Endothelial cell (in vitro differentiated cells): ENCODE data around the gene NRXN3. TPM values are rescaled to one million over a fixed set of nuclear protein-coding genes. Genes with fewer than 3 reads are reported as not detected.

Experiments
- DNase-seq: peaks from one replicate; pipeline ENCODE4 v3.0.0; 2021; ENCODE audit warnings: low spot score
- H3K27ac Mint-ChIP-seq: one replicate; pipeline ENCODE4 v1.8.0; 2021; ENCODE audit warnings: mixed read lengths, inconsistent platforms; ENCODE audit not compliant: unreplicated experiment
- H3K27me3 Mint-ChIP-seq: one replicate; pipeline ENCODE4 v1.8.0; 2021; ENCODE audit warnings: mild to moderate bottlenecking, moderate library complexity, mixed read lengths, inconsistent platforms; ENCODE audit not compliant: unreplicated experiment
- H3K36me3 Mint-ChIP-seq: one replicate; pipeline ENCODE4 v1.8.0; 2021; ENCODE audit warnings: mild to moderate bottlenecking, low read depth, mixed read lengths, inconsistent platforms; ENCODE audit not compliant: unreplicated experiment
- H3K4me1 Mint-ChIP-seq: one replicate; pipeline ENCODE4 v1.8.0; 2021; ENCODE audit warnings: mild to moderate bottlenecking, mixed read lengths, inconsistent platforms; ENCODE audit not compliant: unreplicated experiment
- H3K4me3 Mint-ChIP-seq: one replicate; pipeline ENCODE4 v1.8.0; 2021; ENCODE audit warnings: mild to moderate bottlenecking, mixed read lengths, inconsistent platforms; ENCODE audit not compliant: unreplicated experiment
- H3K9me3 Mint-ChIP-seq: one replicate; pipeline ENCODE4 v1.8.0; 2021; ENCODE audit warnings: mixed read lengths, inconsistent platforms; ENCODE audit not compliant: unreplicated experiment
- CTCF ChIP-seq: fragments of 200-600 bp; sonication (generic); IDR thresholded peaks from one replicate; pipeline ENCODE4 v1.5.0; 2021; ENCODE audit warnings: antibody characterized with exemption; ENCODE audit not compliant: unreplicated experiment
- total RNA-seq: library from RNA; stranded (reverse); fragmentation: NEBNext Ultra II Directional; extraction: Animal tissue kit (Norgen Biotek cat#: 25700); gene quantifications from one replicate; pipeline ENCODE4 v1.2.1, GENCODE V29; 2021; ENCODE audit not compliant: unreplicated experiment

Gene NRXN3
- total RNA-seq, 1 donor from 2014 or later: 2.3 TPM

GRCh38 chr14:79299162-79299561 is 1129.0 kb downstream of the NRXN3 start:
- Mint-ChIP-seq H3K27ac (no peak overlapping the region), H3K27me3 (peaks cover 2% of the 10 kb centered on the region), H3K9me3 (no peaks in the 10 kb centered on the region), H3K36me3 (no peaks in the 10 kb centered on the region), H3K4me1 (no peaks in the 10 kb centered on the region), H3K4me3 (no peak overlapping the region)
- no peak for TF ChIP-seq CTCF
- no peak for DNase-seq

GRCh38 chr14:79304279-79304678 is 1134.1 kb downstream of the NRXN3 start:
- Mint-ChIP-seq H3K4me1 (no peaks in the 10 kb centered on the region), H3K27ac (no peak overlapping the region), H3K27me3 (no peaks in the 10 kb centered on the region), H3K9me3 (no peaks in the 10 kb centered on the region), H3K36me3 (no peaks in the 10 kb centered on the region), H3K4me3 (no peak overlapping the region)
- no peak for TF ChIP-seq CTCF
- DNase-seq: no peak

- Mint-ChIP-seq H3K27ac (no peak overlapping the region), H3K9me3 (no peaks in the 10 kb centered on the region), H3K36me3 (no peaks in the 10 kb centered on the region), H3K4me3 (no peak overlapping the region), H3K27me3 (no peaks in the 10 kb centered on the region), H3K4me1 (no peaks in the 10 kb centered on the region)
- DNase-seq: no peak
- TF ChIP-seq CTCF: no peak
Measured at GRCh38 chr14:79306546-79306945, 1136.4 kb downstream of the NRXN3 start.

GRCh38 chr14:79318371-79318770 is 1148.2 kb downstream of the NRXN3 start:
- no peak for TF ChIP-seq CTCF
- H3K27me3 Mint-ChIP-seq: peaks cover 1% of the 10 kb centered on the region
- no peaks in the 10 kb centered on the region for H3K4me1 Mint-ChIP-seq
- no peak overlapping the region for H3K4me3 Mint-ChIP-seq
- H3K36me3 Mint-ChIP-seq: no peaks in the 10 kb centered on the region
- H3K27ac Mint-ChIP-seq: no peak overlapping the region
- DNase-seq: no peak
- no peaks in the 10 kb centered on the region for H3K9me3 Mint-ChIP-seq

GRCh38 chr14:79320561-79320960 is 1150.4 kb downstream of the NRXN3 start:
- no peak overlapping the region for H3K27ac Mint-ChIP-seq
- H3K9me3 Mint-ChIP-seq: no peaks in the 10 kb centered on the region

More at GRCh38 chr14:79320561-79320960, 1150.4 kb downstream of the NRXN3 start:
- TF ChIP-seq CTCF: no peak
- no peak for DNase-seq
- Mint-ChIP-seq H3K4me3 (no peak overlapping the region), H3K36me3 (no peaks in the 10 kb centered on the region), H3K4me1 (no peaks in the 10 kb centered on the region), H3K27me3 (peaks cover 1% of the 10 kb centered on the region)
